Lung (tissue), 12 donors: Measurements from ENCODE around the gene ACER2. TPM values are rescaled to one million over a fixed set of nuclear protein-coding genes. Genes with fewer than 3 reads are reported as not detected.

ENCODE experiments used
- ATAC-seq: fragments of 200-7000 bp; cut with Tn5 transposase; one replicate; pipeline ENCODE4 v1.9.1; 2020; ENCODE audit warnings: moderate number of reproducible peaks; ENCODE audit not compliant: insufficient read depth, low FRiP score
- DNase-seq, 3 donors: peaks; one replicate each; pipeline ENCODE4 v3.0.0-alpha.2; 2013 to 2017
- H3K27ac ChIP-seq, 2 donors: one replicate each; pipeline ENCODE4 v1.5.1; 2013; ENCODE audit warnings: mild to moderate bottlenecking in 2 of 2, moderate library complexity in 2 of 2, control low read depth in 1 of 2, inconsistent platforms in 1 of 2, low read depth in 1 of 2, low read length in 1 of 2
- H3K27me3 ChIP-seq, 3 donors: one replicate each; pipeline ENCODE4 v1.5.1; 2013; ENCODE audit warnings: low read length in 2 of 3; ENCODE audit not compliant: control insufficient read depth in 3 of 3, insufficient read depth in 3 of 3
- H3K36me3 ChIP-seq, 4 donors: one replicate each; pipeline ENCODE4 v1.5.1; 2013; ENCODE audit warnings: low read length in 4 of 4, mild to moderate bottlenecking in 1 of 4, moderate library complexity in 1 of 4; ENCODE audit not compliant: control insufficient read depth in 4 of 4, insufficient read depth in 4 of 4
- H3K4me1 ChIP-seq, 5 donors: one replicate each; pipeline ENCODE4 v1.5.1; 2013; ENCODE audit warnings: low read length in 5 of 5, mild to moderate bottlenecking in 2 of 5, moderate library complexity in 1 of 5; ENCODE audit not compliant: control insufficient read depth in 5 of 5, insufficient read depth in 5 of 5
- H3K4me3 ChIP-seq: one replicate; pipeline ENCODE4 v1.5.1; 2013; ENCODE audit warnings: mild to moderate bottlenecking, control low read depth, moderate library complexity
- H3K9ac ChIP-seq, 2 donors: one replicate each; pipeline ENCODE4 v1.5.1; 2013; ENCODE audit warnings: low read length in 2 of 2, control low read depth in 1 of 2; ENCODE audit not compliant: insufficient read depth in 1 of 2
- H3K9me3 ChIP-seq, 4 donors: one replicate each; pipeline ENCODE4 v1.5.1; 2013; ENCODE audit warnings: low read length in 3 of 4, mild to moderate bottlenecking in 1 of 4, moderate library complexity in 1 of 4; ENCODE audit not compliant: control insufficient read depth in 4 of 4, insufficient read depth in 3 of 4
- WGBS, 2 donors: extraction: QIAGEN DNeasy Blood & Tissue Kit; methylation state at CpG; one replicate each; pipeline ENCODE4 v1.1.7; 2013; 5-methylcytosine and 5-hydroxymethylcytosine counted together
- polyA plus RNA-seq, 2 donors: library from polyadenylated mRNA; stranded (reverse); fragments of 200-250 nt; gene quantifications; one replicate each; pipeline ENCODE4 v1.2.1, GENCODE V29; 2013
- total RNA-seq, 2 donors: library from RNA; depleted of rRNA in 1 of 2; stranded (reverse); fragments of >200 nt in 1 of 2; gene quantifications; one replicate each; pipeline ENCODE4 v1.2.1, GENCODE V29; 2014 to 2021
- TF ChIP-seq, protein P1 (sequence below): IDR thresholded peaks from 2 replicates; pipeline ENCODE4 v1.5.1; 2012; ENCODE audit warnings: mild to moderate bottlenecking; ENCODE audit errors: control extremely low read depth, extremely low read depth
- donor health status: control.
- donor health status: control.
- donor health status: Bipolar disorder and iron deficiency.
- donor health status: healthy.
- donor health status: DM: yes; HTN: yes; CAD: no.

The ACER2 gene
- total and polyA plus RNA-seq, 4 donors = 0.30 to 4.9 (median 2.8) TPM

DNA sequence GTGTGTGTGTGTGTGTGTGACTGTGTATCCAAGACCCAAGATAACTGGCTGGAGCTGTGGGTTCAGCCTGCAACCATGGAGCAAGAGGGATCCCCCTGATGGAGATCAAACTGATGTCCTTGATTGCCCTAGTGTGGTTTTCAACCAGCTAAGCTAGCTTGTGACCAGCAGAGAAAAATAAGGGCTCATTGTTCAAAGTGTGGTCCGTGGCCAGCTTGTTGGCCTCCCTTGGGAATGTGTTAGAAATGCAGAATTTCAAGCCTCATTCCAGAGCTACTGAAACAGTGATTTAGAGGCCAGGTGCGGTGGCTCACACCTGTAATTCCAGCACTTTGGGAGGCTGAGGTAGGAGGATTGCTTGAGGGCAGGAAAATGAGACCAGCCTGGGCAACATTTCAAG lies 79.9 kb downstream of the ACER2 start:
- H3K9ac ChIP-seq = no peak overlapping the region
- DNase-seq (no peak), ATAC-seq (no peak)
- H3K36me3 ChIP-seq = no peaks in the 10 kb centered on the region
- WGBS, 2 donors = 83 to 91% methylated on average over 2 of the region's 2 CpGs
- H3K27me3 ChIP-seq = no peaks in the 10 kb centered on the region
- no peak overlapping the region for H3K27ac ChIP-seq
- peaks cover 0 to 10% (median 0%) of the 10 kb centered on the region in 5 donors for H3K4me1 ChIP-seq
- H3K9me3 ChIP-seq = no peaks in the 10 kb centered on the region
- TF ChIP-seq, protein P1, sequence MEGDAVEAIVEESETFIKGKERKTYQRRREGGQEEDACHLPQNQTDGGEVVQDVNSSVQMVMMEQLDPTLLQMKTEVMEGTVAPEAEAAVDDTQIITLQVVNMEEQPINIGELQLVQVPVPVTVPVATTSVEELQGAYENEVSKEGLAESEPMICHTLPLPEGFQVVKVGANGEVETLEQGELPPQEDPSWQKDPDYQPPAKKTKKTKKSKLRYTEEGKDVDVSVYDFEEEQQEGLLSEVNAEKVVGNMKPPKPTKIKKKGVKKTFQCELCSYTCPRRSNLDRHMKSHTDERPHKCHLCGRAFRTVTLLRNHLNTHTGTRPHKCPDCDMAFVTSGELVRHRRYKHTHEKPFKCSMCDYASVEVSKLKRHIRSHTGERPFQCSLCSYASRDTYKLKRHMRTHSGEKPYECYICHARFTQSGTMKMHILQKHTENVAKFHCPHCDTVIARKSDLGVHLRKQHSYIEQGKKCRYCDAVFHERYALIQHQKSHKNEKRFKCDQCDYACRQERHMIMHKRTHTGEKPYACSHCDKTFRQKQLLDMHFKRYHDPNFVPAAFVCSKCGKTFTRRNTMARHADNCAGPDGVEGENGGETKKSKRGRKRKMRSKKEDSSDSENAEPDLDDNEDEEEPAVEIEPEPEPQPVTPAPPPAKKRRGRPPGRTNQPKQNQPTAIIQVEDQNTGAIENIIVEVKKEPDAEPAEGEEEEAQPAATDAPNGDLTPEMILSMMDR = no peak
- no peak overlapping the region for H3K4me3 ChIP-seq

DNA sequence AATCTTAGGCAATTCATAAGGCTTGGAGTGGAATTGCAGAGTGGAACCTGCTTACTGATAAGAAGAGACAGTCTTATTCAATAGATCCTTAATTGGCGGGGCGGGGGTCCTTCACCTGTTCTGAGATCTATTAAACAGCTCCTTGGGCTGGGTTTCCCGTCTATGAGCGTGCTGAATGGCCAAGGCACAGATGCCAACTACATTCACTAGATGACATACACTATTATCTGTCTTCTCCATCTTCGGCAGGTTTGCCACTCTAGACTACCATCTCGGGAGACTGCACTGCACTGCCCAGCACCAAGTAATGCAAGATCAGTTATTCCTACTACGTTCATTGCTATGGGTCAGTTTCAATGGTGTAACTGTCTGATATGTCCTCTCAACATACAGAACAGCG lies 81.5 kb downstream of the ACER2 start:
- Histone ChIP-seq H3K27me3 (no peaks in the 10 kb centered on the region), H3K4me1 (peaks cover 0 to 10% (median 0%) of the 10 kb centered on the region in 5 donors), H3K36me3 (no peaks in the 10 kb centered on the region), H3K9me3 (no peaks in the 10 kb centered on the region), H3K27ac (no peak overlapping the region), H3K4me3 (no peak overlapping the region), H3K9ac (no peak overlapping the region)
- no peak for ATAC-seq
- 92% methylated on average over 8 of the region's 8 CpGs for WGBS, 2 donors
- TF ChIP-seq, protein P1 = no peak
- DNase-seq = no peak

DNA sequence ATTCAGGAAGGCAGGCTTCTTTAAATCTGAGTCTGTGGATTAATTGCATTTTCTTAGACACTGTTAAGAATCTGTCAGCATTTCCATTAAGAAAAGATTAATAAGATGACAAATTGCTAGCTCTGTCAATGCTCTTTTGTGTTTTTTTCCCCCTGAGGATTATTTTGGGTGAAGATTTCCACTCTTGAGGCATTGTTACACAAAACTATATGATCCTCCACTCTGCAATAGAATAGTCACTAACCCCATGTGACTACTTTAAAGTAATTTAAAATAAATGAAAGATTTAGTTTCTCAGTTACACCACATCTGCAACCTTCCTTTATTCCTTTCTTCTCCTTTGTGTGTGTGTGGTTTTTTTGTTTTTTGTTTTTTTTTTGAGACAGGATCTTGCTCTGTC lies 82.0 kb downstream of the ACER2 start:
- Histone ChIP-seq H3K27me3 (no peaks in the 10 kb centered on the region), H3K9ac (no peak overlapping the region), H3K36me3 (no peaks in the 10 kb centered on the region), H3K9me3 (no peaks in the 10 kb centered on the region), H3K4me3 (no peak overlapping the region), H3K27ac (no peak overlapping the region), H3K4me1 (peaks cover 0 to 10% (median 0%) of the 10 kb centered on the region in 5 donors)
- DNase-seq (no peak), ATAC-seq (no peak)
- TF ChIP-seq, protein P1 = no peak

DNA sequence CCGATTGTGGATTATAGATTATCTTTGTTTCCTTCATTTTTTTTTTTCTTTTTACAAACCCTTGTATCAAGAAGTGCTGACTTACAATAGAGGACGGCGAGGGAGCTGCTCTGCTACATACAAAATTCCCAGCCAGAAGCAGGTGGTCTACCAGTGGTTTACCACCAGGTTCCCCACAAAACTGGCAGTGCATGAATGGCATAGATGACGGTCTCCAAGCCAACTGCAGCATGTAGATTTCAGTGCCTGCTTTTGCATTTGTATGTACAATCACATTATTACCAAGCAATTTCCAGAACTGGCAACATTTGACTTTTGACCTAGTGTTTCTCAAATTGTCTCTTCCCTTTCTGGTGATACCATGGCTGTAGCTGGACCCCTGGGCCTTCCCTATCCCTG lies 84.0 kb downstream of the ACER2 start:
- no peak for DNase-seq
- Histone ChIP-seq H3K27me3 (no peaks in the 10 kb centered on the region), H3K9me3 (peaks cover 0 to 2% (median 0%) of the 10 kb centered on the region in 4 donors), H3K4me1 (peaks cover 0 to 10% (median 0%) of the 10 kb centered on the region in 5 donors), H3K36me3 (no peaks in the 10 kb centered on the region), H3K9ac (no peak overlapping the region), H3K27ac (no peak overlapping the region), H3K4me3 (no peak overlapping the region)
- TF ChIP-seq, protein P1 = no peak
- ATAC-seq = no peak
- WGBS, 2 donors = 70 to 79% methylated on average over 4 of the region's 4 CpGs
